ENCODE measurements around the gene MMRN2. TPM values are rescaled to one million over a fixed set of nuclear protein-coding genes. Genes with fewer than 3 reads are reported as not detected.
A peak's percentile ranks its signal among the peaks of the same experiment; 100 is the strongest.

MMRN2 gene
- total RNA-seq, 1 donor from 2014 or later: 0.40 TPM

GRCh38 chr10:86958901-86959736 is 1.7 kb upstream of the MMRN2 start:
- no peak for TF ChIP-seq CTCF (conservative IDR thresholded peaks at IDR 0.05)
- peaks cover 32% of the 10 kb centered on the region for H3K4me1 Mint-ChIP-seq
- peaks cover 1% of the 10 kb centered on the region for H3K9me3 Mint-ChIP-seq
- DNase-seq (ENCODE audit: low read depth, low spot score): no peak
- H3K4me3 Mint-ChIP-seq: peak overlapping the region; percentile 19
- peaks cover 1% of the 10 kb centered on the region for H3K36me3 Mint-ChIP-seq (ENCODE audit: low read depth)
- H3K27ac Mint-ChIP-seq (ENCODE audit: unreplicated experiment): peak overlapping the region; percentile 19
- H3K27me3 Mint-ChIP-seq (ENCODE audit: low read depth): no peaks in the 10 kb centered on the region

- peak within 1 kb of the TSS; percentile 19 for H3K27ac Mint-ChIP-seq (ENCODE audit: unreplicated experiment)
- H3K27me3 Mint-ChIP-seq (ENCODE audit: low read depth): no peaks in the 10 kb centered on the region
- no peak for DNase-seq (ENCODE audit: low read depth, low spot score)
These were observed 893 bp upstream of the MMRN2 start, which contains the start of gene SNCG for GRCh38 chr10:86958116-86958900. Gene SNCG (plus strand): TSS chr10:86958599. CDS start chr10:86958698, 99 bp downstream.

GRCh38 chr10:86956848-86957448 is 467 bp downstream of the MMRN2 start:
- TF ChIP-seq CTCF (conservative IDR thresholded peaks at IDR 0.05): no peak
- Mint-ChIP-seq H3K27ac (ENCODE audit: unreplicated experiment) (no peak overlapping the region), H3K4me1 (peaks cover 44% of the 10 kb centered on the region), H3K27me3 (ENCODE audit: low read depth) (no peaks in the 10 kb centered on the region), H3K36me3 (ENCODE audit: low read depth) (peaks cover 10% of the 10 kb centered on the region), H3K9me3 (peaks cover 13% of the 10 kb centered on the region), H3K4me3 (no peak overlapping the region)
- no peak for DNase-seq (ENCODE audit: low read depth, low spot score)

More at GRCh38 chr10:86958116-86958900, 893 bp upstream of the MMRN2 start, which contains the start of gene SNCG:
- Mint-ChIP-seq H3K9me3 (peaks cover 3% of the 10 kb centered on the region), H3K4me3 (peak within 1 kb of the TSS; percentile 19), H3K36me3 (ENCODE audit: low read depth) (peaks cover 3% of the 10 kb centered on the region), H3K4me1 (peaks cover 40% of the 10 kb centered on the region)
- no peak for TF ChIP-seq CTCF (conservative IDR thresholded peaks at IDR 0.05)

GRCh38 chr10:86956195-86956847 is 1.1 kb downstream of the MMRN2 start:
- TF ChIP-seq CTCF (conservative IDR thresholded peaks at IDR 0.05): no peak
- H3K27ac Mint-ChIP-seq (ENCODE audit: unreplicated experiment): peak overlapping the region; percentile 84
- H3K36me3 Mint-ChIP-seq (ENCODE audit: low read depth): peaks cover 12% of the 10 kb centered on the region
- H3K4me3 Mint-ChIP-seq: no peak overlapping the region
- no peaks in the 10 kb centered on the region for H3K27me3 Mint-ChIP-seq (ENCODE audit: low read depth)
- H3K9me3 Mint-ChIP-seq: peaks cover 14% of the 10 kb centered on the region
- DNase-seq (ENCODE audit: low read depth, low spot score): no peak
- H3K4me1 Mint-ChIP-seq: peaks cover 44% of the 10 kb centered on the region

Measured in neural crest cell (in vitro differentiated cells).